ENCODE measurements around the gene SNX30.

DNA sequence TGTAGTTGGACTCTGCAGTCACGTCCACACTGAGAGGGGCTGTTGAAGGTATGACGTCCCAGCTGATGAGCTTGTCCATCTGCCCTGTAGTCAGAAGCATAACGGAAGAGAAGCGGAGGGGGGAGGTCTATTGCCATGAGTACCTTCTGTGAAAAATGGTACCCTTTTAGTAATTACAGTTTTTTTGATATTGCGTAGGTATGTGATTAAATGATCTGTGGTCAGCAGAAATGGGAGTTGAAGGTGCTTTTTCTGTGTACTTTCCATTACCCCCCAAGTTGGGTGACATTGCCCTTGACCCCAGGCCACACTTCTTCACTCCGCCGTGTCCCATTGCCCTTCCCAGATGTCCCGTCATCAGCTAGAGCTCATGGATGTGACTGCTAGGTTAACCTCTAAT lies 45.9 kb downstream of the SNX30 start:
- TF ChIP-seq ZNF114 (tag by site-specific recombination; IDR thresholded peaks at IDR 0.05), result no peak
- TF ChIP-seq, protein P1, sequence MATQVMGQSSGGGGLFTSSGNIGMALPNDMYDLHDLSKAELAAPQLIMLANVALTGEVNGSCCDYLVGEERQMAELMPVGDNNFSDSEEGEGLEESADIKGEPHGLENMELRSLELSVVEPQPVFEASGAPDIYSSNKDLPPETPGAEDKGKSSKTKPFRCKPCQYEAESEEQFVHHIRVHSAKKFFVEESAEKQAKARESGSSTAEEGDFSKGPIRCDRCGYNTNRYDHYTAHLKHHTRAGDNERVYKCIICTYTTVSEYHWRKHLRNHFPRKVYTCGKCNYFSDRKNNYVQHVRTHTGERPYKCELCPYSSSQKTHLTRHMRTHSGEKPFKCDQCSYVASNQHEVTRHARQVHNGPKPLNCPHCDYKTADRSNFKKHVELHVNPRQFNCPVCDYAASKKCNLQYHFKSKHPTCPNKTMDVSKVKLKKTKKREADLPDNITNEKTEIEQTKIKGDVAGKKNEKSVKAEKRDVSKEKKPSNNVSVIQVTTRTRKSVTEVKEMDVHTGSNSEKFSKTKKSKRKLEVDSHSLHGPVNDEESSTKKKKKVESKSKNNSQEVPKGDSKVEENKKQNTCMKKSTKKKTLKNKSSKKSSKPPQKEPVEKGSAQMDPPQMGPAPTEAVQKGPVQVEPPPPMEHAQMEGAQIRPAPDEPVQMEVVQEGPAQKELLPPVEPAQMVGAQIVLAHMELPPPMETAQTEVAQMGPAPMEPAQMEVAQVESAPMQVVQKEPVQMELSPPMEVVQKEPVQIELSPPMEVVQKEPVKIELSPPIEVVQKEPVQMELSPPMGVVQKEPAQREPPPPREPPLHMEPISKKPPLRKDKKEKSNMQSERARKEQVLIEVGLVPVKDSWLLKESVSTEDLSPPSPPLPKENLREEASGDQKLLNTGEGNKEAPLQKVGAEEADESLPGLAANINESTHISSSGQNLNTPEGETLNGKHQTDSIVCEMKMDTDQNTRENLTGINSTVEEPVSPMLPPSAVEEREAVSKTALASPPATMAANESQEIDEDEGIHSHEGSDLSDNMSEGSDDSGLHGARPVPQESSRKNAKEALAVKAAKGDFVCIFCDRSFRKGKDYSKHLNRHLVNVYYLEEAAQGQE (tag by site-specific recombination; IDR thresholded peaks at IDR 0.05), result no peak
- TF ChIP-seq, protein P2, sequence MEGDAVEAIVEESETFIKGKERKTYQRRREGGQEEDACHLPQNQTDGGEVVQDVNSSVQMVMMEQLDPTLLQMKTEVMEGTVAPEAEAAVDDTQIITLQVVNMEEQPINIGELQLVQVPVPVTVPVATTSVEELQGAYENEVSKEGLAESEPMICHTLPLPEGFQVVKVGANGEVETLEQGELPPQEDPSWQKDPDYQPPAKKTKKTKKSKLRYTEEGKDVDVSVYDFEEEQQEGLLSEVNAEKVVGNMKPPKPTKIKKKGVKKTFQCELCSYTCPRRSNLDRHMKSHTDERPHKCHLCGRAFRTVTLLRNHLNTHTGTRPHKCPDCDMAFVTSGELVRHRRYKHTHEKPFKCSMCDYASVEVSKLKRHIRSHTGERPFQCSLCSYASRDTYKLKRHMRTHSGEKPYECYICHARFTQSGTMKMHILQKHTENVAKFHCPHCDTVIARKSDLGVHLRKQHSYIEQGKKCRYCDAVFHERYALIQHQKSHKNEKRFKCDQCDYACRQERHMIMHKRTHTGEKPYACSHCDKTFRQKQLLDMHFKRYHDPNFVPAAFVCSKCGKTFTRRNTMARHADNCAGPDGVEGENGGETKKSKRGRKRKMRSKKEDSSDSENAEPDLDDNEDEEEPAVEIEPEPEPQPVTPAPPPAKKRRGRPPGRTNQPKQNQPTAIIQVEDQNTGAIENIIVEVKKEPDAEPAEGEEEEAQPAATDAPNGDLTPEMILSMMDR (tag by site-specific recombination; IDR thresholded peaks at IDR 0.05), result no peak
- no peak for TF ChIP-seq YY2 (tag by site-specific recombination; IDR thresholded peaks at IDR 0.05)
- TF ChIP-seq TCF7L2 (IDR thresholded peaks at IDR 0.05; ENCODE audit: borderline replicate concordance, low read depth, low read length), result no peak
- TF ChIP-seq ZNF624 (tag by site-specific recombination; IDR thresholded peaks at IDR 0.05), result no peak
- no peak for TF ChIP-seq ZNF133 (tag by site-specific recombination; IDR thresholded peaks at IDR 0.05)
- TF ChIP-seq ZNF501 (tag by site-specific recombination; IDR thresholded peaks at IDR 0.05), result no peak
- no peak for TF ChIP-seq ZNF555 (tag by site-specific recombination; conservative IDR thresholded peaks at IDR 0.05)
- TF ChIP-seq, protein P3, sequence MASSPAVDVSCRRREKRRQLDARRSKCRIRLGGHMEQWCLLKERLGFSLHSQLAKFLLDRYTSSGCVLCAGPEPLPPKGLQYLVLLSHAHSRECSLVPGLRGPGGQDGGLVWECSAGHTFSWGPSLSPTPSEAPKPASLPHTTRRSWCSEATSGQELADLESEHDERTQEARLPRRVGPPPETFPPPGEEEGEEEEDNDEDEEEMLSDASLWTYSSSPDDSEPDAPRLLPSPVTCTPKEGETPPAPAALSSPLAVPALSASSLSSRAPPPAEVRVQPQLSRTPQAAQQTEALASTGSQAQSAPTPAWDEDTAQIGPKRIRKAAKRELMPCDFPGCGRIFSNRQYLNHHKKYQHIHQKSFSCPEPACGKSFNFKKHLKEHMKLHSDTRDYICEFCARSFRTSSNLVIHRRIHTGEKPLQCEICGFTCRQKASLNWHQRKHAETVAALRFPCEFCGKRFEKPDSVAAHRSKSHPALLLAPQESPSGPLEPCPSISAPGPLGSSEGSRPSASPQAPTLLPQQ (tag by site-specific recombination; IDR thresholded peaks at IDR 0.05), result no peak
- TF ChIP-seq ZBTB7A (tag by site-specific recombination; IDR thresholded peaks at IDR 0.05; ENCODE audit: low read depth), result no peak
- TF ChIP-seq KLF10 (tag by site-specific recombination; IDR thresholded peaks at IDR 0.05), result no peak
- no peak for TF ChIP-seq ZNF274 (IDR thresholded peaks at IDR 0.05; ENCODE audit: low read length)
- TF ChIP-seq ZNF274 (tag by site-specific recombination; IDR thresholded peaks at IDR 0.05; ENCODE audit: borderline replicate concordance), result no peak

Data from HEK293 (cell line).